Endothelial cell (in vitro differentiated cells): ENCODE data around the gene F2RL1. TPM values are rescaled to one million over a fixed set of nuclear protein-coding genes. Genes with fewer than 3 reads are reported as not detected.
"Not testable (repeated sequence)": the region's sequence is repeated elsewhere in the genome, so short reads cannot be mapped to it uniquely, and the experiment has no call there.

Source experiments
- DNase-seq: peaks from one replicate; pipeline ENCODE4 v3.0.0; 2021; ENCODE audit warnings: low spot score
- H3K27ac Mint-ChIP-seq: one replicate; pipeline ENCODE4 v1.8.0; 2021; ENCODE audit warnings: mixed read lengths, inconsistent platforms; ENCODE audit not compliant: unreplicated experiment
- H3K27me3 Mint-ChIP-seq: one replicate; pipeline ENCODE4 v1.8.0; 2021; ENCODE audit warnings: mild to moderate bottlenecking, moderate library complexity, mixed read lengths, inconsistent platforms; ENCODE audit not compliant: unreplicated experiment
- H3K36me3 Mint-ChIP-seq: one replicate; pipeline ENCODE4 v1.8.0; 2021; ENCODE audit warnings: mild to moderate bottlenecking, low read depth, mixed read lengths, inconsistent platforms; ENCODE audit not compliant: unreplicated experiment
- H3K4me1 Mint-ChIP-seq: one replicate; pipeline ENCODE4 v1.8.0; 2021; ENCODE audit warnings: mild to moderate bottlenecking, mixed read lengths, inconsistent platforms; ENCODE audit not compliant: unreplicated experiment
- H3K4me3 Mint-ChIP-seq: one replicate; pipeline ENCODE4 v1.8.0; 2021; ENCODE audit warnings: mild to moderate bottlenecking, mixed read lengths, inconsistent platforms; ENCODE audit not compliant: unreplicated experiment
- H3K9me3 Mint-ChIP-seq: one replicate; pipeline ENCODE4 v1.8.0; 2021; ENCODE audit warnings: mixed read lengths, inconsistent platforms; ENCODE audit not compliant: unreplicated experiment
- CTCF ChIP-seq: fragments of 200-600 bp; sonication (generic); IDR thresholded peaks from one replicate; pipeline ENCODE4 v1.5.0; 2021; ENCODE audit warnings: antibody characterized with exemption; ENCODE audit not compliant: unreplicated experiment
- total RNA-seq: library from RNA; stranded (reverse); fragmentation: NEBNext Ultra II Directional; extraction: Animal tissue kit (Norgen Biotek cat#: 25700); gene quantifications from one replicate; pipeline ENCODE4 v1.2.1, GENCODE V29; 2021; ENCODE audit not compliant: unreplicated experiment

The F2RL1 gene
- total RNA-seq, 1 donor from 2014 or later, result 141 TPM

DNA sequence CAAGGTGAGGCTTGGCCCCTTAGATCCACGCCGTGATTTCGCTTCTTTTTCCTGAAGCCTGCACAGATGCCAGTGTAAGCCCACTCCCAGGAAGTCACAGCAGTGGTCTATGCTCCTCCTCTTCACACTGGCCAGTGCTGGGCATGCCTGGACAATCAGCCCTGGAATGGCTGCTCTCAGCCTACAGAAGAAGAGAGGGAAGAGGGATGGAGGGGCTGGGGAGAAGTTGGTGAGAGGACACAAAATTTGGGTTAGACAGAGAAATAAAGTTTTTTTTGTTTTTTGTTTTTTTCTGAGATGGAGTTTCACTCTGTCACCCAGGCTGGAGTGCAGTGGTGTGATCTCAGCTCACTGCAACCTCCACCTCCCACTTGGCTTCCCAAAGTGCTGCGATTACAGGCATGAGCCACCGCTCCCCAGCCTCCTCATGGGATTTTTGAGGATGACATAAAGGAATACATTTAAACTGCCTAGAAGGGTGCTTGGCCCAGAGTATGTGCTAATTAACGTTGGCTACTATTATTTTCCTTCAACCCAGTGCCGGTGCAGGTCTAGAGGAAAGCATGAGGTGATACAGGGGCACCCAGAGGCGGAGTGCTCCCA, 31.8 kb downstream of the F2RL1 start:
- Mint-ChIP-seq H3K27ac (no peak overlapping the region), H3K27me3 (peaks cover 5% of the 10 kb centered on the region), H3K36me3 (peaks cover 10% of the 10 kb centered on the region), H3K4me3 (no peak overlapping the region), H3K9me3 (peaks cover 6% of the 10 kb centered on the region), H3K4me1 (peaks cover 27% of the 10 kb centered on the region)
- TF ChIP-seq CTCF, result no peak
- no peak for DNase-seq

DNA sequence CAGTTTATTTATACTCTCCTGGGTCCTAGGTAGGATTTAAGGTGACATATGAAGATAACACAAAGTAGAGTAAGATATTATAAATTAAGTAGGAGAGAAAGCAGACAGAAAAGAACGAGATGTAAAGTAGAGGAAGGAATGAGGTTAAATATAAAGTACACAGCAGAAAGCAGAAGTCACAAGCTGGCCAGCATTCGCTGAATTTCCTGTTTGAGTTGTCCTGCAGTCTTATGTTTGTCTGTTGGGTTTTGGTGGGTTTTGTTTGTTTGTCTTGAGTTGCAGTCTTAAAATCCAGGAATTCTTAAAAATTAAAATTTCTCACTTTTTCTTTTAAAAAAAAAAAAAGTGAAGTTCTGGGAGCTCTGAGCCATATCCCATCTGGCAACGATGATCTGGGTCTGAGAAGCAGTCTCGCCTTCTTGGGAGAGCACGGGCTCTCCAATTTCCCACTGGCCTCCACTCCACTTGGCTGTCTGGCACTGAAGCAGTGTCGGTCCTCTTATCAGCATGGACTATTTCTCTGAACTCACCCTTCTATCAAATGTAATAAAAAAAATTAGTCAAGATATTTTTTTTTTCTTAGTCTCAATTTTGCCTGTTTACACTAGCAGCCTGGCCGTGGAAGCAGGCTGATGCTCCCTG, 33.0 kb downstream of the F2RL1 start:
- Mint-ChIP-seq H3K4me3 (no peak overlapping the region), H3K27me3 (peaks cover 7% of the 10 kb centered on the region), H3K27ac (no peak overlapping the region), H3K36me3 (peaks cover 11% of the 10 kb centered on the region), H3K4me1 (peaks cover 34% of the 10 kb centered on the region), H3K9me3 (peaks cover 6% of the 10 kb centered on the region)
- no peak for DNase-seq
- TF ChIP-seq CTCF, result no peak

DNA sequence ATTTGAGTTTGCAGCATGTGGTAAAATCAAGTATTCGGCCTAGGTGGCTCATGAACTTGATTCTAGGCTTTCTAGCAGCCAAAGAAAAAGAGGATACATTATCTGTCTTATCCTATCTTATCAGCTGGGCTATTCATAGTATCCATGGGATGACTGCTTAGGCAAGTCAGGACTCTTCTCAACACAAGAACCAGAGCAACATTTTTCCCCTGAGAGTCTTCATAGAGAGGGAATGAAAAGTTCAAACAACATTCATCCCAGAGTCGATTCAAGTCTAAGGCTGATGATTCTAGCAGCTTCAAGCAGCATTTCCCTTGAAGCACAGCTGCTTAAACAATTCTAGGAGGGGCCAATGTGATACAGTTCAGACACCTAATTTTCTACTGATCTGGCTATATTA, 33.9 kb downstream of the F2RL1 start:
- Mint-ChIP-seq H3K36me3 (peaks cover 11% of the 10 kb centered on the region), H3K27ac (no peak overlapping the region), H3K4me3 (no peak overlapping the region), H3K4me1 (peaks cover 34% of the 10 kb centered on the region), H3K27me3 (peaks cover 7% of the 10 kb centered on the region), H3K9me3 (peaks cover 6% of the 10 kb centered on the region)
- DNase-seq, result no peak
- no peak for TF ChIP-seq CTCF

DNA sequence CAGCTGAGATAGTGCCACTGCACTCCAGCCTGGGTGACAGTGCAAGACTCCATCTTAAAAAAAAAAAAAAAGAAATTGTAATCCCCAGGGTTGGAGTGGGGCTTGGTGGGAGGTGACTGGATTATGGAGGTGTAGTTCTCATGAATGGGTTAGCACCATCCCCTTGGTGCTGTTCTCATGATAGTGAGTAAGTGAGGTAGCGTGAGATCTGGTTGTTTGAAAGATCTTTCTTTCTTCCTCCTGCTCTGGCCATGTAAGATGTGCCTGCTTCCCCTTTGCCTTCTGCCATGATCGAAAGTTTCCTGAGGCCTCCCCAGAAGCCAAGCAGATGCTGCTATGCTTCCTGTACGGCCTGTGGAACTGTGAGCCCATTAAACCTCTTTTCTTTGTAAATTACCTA, 34.9 kb downstream of the F2RL1 start:
- not testable (repeated sequence) for H3K9me3 Mint-ChIP-seq, H3K27me3 Mint-ChIP-seq, DNase-seq, H3K27ac Mint-ChIP-seq
- Mint-ChIP-seq H3K4me1 (peaks cover 34% of the 10 kb centered on the region), H3K4me3 (peak overlapping the region; percentile 62), H3K36me3 (peaks cover 11% of the 10 kb centered on the region)

DNA sequence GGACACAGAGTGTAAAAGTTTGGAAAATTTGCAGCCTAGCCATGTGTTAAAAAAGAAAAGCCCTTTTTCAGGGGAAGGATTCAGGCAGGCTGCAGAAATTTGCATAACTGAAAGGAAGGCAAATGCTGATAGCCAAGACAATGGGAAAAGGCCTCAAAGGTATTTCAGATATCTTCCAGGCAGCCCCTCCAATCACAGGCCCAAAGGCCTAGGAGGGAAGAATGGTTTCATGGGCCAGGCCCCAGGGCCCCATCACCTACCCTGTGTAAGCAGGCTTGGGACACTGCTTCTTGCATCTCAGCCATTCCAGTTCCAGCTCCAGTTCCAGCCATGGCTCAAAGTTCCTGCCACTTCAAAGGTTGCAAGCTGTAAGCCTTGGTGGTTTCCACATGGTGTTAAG, 35.8 kb downstream of the F2RL1 start:
- no peak overlapping the region for H3K27ac Mint-ChIP-seq
- peaks cover 34% of the 10 kb centered on the region for H3K4me1 Mint-ChIP-seq
- H3K9me3 Mint-ChIP-seq, result peaks cover 6% of the 10 kb centered on the region
- peaks cover 11% of the 10 kb centered on the region for H3K36me3 Mint-ChIP-seq
- H3K27me3 Mint-ChIP-seq, result peaks cover 7% of the 10 kb centered on the region
- no peak for TF ChIP-seq CTCF
- no peak overlapping the region for H3K4me3 Mint-ChIP-seq
- DNase-seq, result no peak

DNA sequence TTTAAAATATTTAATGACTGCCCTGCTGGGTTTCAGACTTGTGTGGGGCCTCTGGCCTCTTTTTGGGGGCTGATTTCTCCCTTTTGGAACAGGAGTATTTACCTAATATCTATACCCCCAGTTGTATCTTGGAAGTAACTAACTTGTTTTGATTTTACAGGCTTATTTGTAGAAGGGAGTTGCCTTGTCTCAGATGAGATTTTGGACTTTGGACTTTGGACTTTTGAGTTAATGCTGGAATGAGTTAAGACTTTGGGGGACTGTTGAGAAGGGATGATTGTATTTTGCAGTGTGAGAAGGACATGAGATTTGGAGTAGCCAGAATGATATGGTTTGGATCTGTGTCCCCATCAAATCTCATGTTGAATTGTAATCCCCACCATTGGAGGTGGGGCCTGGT, 36.7 kb downstream of the F2RL1 start:
- H3K36me3 Mint-ChIP-seq, result peaks cover 11% of the 10 kb centered on the region
- peaks cover 27% of the 10 kb centered on the region for H3K4me1 Mint-ChIP-seq
- not testable (repeated sequence) for H3K27me3 Mint-ChIP-seq, DNase-seq, H3K9me3 Mint-ChIP-seq
- H3K27ac Mint-ChIP-seq, result peak overlapping the region; percentile 68
- peak overlapping the region; percentile 1 for H3K4me3 Mint-ChIP-seq
